ENCODE measurements around the gene ARHGEF10L.
"Not testable (repeated sequence)": the region's sequence is repeated elsewhere in the genome, so short reads cannot be mapped to it uniquely, and the experiment has no call there.

ARHGEF10L gene

DNA sequence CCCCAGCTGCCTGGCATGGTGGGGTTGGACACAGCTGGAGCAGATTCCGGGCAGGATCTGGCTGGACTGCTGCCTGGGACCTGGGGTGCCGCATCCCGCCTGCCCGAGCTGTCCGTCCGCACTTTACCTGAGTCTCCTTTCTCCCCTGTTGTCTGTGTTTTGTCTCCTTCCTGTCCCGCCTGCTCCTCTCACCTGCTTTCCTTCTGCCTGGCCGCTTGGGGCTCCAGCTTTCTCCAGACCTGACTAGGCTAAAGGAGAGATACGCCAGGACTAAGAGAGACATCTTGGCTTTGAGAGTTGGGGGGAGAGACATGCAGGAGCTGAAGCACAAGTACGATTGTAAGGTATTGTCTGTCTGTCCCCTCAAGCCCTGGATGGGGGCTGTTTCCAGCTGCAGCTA is 73.3 kb downstream of the ARHGEF10L start:
- no peak for DNase-seq (ENCODE audit: low read depth, low spot score)

DNA sequence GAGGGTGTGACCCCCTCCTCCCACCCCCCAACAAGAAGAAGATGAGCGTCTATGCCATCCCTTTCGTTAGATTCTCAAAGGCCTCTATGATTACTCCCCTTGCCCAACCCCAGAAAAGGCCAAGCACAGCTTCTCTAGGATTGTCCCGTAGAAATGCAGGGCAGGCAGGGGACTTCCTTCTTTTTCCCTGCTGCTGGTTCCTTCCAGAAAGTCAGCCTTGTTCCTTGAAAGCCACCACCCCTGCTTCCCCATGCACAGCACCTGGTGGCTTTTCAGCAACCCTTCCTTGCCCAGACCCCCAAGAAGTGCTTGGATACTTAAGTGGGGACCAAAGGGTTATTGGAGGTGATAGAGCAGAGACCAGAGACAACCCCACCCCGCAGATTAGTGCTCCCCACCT is 75.1 kb downstream of the ARHGEF10L start:
- no peak for DNase-seq (ENCODE audit: low read depth, low spot score)

DNA sequence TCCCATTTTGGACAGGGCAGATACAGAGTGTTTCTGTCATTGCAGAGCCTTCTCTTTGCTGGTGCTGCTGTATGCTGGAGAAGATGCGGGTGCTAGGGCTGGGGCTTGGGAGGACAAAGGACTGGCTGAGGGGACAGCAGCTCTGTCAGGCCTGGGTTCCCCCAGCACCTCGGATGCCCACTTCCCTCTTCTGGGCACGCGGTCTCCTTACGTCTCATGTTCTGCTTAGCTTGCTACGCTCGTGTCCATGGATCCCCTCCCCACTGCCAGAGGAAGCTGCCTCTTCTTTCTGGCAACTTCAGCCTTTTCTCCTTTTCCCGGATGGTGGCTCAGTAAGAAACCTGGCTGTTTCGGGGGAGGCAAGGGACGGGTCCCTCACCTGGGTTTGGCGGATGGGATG is 75.7 kb downstream of the ARHGEF10L start:
- no peak for DNase-seq (ENCODE audit: low read depth, low spot score)

DNA sequence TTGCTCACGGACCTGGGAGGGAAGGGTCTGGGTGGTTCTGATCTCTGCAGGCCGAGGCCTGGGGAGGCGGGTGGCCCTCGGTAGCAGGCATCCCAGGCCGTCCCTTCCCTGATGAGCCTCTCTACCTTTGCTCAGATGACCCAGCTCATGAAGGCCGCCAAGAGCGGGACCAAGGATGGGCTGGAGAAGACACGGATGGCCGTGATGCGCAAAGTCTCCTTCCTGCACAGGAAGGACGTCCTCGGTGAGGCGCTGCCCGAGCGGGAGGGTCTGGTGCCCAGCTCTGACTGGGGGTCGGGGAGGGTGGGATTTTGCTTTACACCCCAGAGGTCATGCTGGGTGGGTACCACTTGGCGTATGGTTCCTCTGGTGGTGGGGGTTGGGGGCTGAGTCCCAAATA is 76.5 kb downstream of the ARHGEF10L start:
- DNase-seq (ENCODE audit: low read depth, low spot score): no peak

DNA sequence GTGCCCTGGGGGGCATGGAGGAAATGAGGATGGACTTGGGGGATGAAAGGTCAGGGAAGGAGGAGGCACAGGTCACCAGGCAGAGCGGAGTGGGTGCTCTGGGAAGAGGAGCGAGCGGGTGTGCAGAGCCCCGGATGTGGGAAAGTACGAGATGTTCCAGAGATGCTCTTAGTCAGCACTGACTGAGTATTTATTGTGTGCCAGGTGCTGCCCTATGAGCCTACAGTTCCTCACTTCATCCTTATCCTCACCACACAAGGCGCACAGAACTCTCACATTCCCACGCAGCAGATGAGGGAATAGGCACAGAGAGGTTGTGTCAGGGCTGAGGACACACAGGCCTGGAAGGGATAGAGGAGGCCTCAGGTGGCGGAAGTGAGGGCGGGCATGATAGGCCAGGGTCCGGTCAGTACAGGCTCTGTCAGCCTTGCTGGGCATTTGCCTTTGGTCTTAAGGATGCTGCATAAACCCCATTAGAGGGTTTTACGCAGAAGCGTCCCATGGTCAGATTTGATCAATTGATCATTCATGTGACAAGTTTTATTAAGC is 77.3 kb downstream of the ARHGEF10L start:
- DNase-seq (ENCODE audit: low read depth, low spot score): no peak

DNA sequence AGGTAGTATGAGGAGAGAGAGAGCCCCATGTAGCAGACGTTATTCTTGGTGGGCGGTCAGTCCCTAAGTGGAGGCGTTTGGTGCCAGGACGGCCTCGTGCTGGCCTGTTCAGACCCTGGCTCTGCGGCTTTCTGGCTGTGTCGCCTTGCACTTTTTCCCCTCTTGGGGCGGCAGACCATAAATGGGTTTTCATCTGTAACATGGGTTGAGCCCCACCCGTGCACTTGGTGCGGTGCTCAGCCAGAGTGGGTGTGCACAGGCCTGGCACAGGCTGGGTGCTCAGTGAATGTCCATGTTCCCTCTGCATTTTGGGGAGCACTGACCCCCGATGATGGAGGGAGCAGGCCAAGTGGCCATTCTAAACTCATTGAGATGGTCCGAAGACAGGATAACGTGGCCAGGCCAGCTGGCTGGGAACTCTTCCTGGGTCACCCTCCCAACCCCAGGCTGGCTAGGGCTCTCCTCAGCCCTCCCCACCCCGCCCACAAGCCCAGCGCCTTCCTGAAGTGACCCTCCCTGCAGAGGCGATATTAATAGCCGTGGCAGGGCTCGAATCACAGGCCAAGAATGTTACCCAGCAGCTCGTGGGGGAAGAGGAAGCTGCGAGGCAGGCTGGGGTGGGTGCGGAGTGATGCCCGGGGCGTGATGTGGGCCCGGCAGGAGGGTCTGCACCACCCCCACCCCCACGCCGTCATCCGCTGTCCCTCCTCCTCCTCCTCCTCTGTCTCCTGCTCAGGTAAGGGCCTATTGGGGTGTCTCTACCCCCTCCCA is 78.5 kb downstream of the ARHGEF10L start:
- DNase-seq (ENCODE audit: low read depth, low spot score): no peak

DNA sequence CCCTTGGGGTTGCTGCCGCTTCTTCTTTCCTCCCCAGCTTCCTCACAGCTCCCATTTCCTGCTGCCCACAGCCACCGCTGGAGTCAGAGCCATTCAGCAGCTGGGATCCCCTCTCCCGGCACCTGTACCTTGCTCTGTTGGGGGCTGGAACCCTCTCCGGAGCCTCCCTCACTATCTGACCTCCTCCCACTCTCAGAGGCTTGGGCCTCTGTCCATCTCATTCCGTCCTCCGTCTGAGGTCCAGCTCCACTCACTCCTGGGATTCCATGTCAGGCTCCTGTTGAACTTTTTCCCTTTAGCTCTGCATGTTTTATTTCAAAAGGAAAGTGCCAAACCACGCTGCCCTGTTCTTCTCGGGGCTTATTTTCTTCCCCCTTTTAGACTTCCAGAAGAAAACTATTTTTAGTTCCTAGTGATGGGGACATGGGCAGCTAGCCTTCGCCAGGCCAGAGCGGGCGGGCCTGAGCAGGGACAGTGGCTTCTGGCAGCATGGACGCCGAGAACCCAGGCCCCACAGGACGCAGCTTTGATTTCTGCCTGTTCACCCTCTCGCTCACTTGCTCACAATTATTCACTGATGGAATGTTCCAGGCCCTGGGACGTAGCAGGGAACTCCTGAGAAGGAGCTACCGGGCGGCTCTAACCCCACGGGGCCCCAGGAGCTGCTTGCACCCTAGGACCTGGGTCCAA is 79.2 kb downstream of the ARHGEF10L start:
- no peak for DNase-seq (ENCODE audit: low read depth, low spot score)

DNA sequence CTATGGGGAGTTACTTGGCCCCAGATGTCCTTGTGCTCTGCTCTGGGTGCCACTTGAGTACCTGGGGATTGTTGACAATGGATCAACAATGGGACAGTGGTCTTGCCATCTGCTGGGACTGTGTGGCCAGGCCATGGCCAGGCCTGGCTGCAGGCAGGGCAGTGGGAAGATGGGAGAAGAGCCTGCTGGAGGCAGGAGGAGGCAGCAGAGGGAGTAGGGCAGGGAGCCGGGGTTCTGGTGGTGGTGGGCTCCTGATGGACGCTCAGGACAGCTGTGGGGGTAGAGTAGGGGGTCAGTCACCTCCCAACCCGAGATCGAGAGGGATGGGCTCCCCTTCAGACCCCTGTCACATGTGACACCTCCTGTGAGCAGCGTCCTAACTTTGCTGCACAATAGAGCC is 81.0 kb downstream of the ARHGEF10L start:
- DNase-seq (ENCODE audit: low read depth, low spot score): no peak

DNA sequence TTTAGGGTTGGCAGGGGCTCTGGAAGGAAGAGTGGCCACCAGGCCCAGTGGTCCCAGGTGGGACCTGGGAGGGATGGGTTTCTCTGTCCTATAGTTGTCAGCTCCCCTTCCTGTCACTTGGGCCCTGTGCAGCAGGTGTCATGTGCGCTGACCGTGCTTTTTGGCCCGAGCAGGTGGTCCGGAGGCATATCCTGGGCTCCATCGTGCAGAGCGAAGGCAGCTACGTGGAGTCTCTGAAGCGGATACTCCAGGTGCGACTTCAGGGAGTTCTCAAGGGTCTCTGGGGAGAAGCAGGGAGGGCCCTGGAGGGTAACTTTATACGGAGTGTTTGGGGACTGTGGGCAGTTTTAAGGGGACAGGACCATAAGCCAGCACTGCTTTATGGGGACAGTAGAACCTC is 82.2 kb downstream of the ARHGEF10L start:
- no peak for DNase-seq (ENCODE audit: low read depth, low spot score)

DNA sequence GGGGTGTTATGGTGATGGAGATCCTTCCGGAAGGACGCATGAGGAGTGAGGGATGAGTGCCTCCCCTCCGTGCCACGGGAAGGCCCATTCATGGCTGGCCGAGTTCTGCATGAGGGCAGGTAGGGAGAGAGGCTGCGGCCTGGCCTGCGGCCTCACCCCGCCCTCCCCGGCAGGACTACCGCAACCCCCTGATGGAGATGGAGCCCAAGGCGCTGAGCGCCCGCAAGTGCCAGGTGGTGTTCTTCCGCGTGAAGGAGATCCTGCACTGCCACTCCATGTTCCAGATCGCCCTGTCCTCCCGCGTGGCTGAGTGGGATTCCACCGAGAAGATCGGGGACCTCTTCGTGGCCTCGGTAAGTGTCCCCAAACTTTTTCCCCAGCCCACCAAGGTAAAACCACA is 83.3 kb downstream of the ARHGEF10L start:
- no peak for DNase-seq (ENCODE audit: low read depth, low spot score)

DNA sequence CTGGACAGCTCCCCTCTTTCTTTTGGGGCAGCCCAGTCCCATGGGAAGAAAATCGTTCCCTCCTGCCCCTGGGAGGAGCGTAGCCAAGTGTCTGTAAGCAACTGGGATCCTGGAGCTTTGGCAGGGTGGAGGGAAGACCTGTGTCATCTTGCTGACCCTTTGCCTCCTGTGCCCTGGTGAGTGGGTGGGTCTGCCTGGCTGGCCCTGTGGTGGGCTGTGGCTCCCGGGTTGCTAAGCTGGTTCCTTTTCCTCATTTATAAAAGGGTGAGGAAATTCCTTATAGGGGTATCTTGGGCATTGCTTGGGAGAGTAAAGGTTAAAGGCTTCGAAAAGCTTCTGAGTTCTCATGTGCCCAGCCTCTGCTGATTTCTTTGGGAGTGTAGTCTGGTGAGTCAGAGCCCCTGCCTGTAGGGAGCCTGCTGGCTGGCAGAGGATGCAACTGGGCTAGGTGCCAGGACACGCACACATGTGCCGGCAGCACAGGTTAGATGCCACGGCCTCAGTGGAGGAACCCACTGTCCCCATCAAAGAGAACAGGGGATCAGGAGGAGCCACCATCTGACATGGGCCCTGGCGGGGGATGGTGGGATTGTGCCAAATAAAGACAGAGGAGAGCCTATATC is 85.2 kb downstream of the ARHGEF10L start:
- DNase-seq (ENCODE audit: low read depth, low spot score): no peak

DNA sequence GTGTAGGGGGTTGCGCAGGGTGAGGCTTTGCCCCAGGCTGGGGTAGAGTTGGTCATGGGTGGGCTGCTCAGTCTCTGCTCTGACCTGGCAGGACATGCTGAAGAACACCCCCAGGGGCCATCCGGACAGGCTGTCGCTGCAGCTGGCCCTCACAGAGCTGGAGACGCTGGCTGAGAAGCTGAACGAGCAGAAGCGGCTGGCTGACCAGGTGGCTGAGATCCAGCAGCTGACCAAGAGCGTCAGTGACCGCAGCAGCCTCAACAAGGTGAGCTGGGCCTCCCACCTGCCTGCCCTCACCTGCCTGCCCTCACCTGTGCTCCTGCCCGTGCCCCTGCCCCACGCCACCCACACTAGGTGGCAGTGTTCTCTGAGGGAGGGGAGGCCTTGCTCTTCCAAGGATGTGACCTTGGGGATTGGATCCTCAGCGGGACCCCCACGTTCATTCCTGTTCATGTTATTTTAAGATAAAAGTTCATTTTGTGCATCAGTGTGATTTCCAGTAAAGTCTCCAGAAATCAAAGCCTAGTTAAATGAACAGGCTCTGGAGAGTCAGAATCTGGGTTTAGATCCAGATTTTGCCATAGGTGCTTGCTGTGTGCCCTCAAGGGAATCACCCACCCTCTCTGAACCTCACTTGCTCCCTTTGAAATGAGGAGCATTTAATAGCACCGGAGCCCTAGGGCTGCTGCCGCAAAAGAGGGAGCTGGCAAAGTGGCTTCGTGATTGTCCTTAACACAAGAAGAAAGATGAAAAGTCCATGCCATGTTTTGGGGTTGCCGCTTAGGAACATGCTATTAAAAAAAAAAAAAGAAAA is 87.9 kb downstream of the ARHGEF10L start:
- DNase-seq (ENCODE audit: low read depth, low spot score): no peak

DNA sequence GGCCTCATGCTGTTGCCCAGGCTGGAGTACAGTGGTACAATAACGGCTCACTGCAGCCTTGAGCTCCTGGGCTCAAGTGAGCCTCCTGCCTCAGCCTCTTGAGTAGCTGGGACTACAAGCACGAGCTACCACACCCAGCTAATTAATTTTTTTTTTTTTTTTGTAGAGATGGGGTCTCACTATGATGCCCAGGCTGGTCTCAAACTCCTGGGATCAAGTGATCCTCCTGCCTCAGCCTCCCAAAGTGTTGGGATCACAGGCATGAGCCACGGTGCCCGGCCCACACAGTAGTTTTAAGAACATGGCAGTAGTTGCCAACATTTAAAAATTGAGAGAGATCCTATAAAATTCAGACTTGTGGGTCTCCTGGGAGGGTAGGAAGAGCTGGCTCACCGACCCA is 89.5 kb downstream of the ARHGEF10L start:
- not testable (repeated sequence) for DNase-seq (ENCODE audit: low read depth, low spot score)

DNA sequence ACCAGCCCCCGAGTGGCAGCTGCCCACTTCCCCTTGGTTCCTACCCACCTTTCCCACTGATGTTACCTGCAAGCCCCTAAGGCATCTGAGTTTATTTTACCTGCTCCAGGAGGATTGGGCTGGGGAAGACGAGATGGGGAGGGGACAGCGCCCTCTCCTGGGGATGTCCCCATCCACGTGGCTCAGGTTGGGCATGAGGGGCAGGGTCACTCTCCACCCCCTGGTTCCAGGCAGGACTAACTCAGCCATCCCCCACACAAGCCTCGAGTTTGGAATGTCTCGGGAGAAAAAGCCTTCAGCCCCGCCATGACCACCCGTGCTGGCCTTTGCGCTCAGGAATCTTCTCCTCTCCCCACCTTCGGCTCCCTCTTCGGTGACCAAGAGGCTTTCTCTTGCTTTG is 90.0 kb downstream of the ARHGEF10L start:
- DNase-seq (ENCODE audit: low read depth, low spot score): peak; percentile 25

DNA sequence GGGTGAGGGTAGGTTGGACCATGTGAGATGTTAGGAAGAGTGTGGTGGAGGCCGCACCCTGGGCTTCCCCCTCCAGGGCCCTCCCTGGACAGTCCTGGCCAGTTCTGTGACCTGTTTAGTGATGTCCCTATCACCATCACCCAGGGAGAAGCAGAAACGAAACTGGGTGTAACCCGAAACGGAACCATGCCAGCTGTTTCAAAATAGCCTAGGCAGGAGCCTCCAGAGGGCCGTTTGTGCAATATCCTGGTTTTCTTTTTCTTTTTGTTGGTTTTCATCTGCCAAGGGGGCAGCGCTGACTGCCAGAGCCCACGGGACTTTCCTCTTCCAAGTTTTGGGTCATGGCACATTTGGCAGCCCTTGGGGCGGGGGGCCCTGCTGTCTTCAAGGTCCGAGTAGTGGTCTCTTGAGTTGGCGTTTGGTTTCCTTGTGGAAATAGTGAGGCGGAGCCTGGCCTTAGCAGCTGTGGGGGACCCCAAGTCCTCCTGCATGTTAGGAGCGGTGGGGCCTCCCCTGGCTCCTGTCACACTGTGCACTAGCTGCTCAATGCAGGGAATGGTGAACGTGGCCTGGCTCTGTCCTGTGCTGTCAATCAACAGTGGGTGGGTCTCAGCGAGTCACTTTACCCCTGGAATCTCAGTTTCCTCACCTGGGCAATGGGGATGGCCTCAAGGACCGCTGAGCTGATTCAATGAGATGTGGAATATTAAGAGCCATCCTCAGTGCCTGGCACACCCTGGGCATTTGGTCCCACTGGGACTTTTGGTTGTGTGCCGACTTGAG is 90.7 kb downstream of the ARHGEF10L start:
- DNase-seq (ENCODE audit: low read depth, low spot score): no peak

DNA sequence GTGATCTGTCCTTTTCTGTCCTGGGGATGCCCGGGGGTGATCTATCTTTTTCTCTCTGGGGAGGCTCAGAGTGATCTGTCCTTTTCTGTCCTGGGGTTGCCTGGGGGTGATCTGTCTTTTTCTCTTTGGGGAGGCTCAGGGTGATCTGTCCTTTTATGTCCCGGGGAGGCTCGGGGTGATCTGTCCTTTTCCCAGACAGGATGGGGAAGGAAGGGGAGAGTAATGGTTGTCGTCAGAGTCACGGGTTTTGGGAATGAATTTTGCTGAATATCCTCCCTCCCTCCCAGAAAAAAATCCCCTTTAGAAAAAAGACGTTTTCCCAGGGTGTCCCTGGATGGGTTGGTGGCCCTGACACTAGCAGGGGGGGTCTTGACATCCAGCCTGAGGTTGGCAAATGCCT is 91.5 kb downstream of the ARHGEF10L start:
- no peak for DNase-seq (ENCODE audit: low read depth, low spot score)

DNA sequence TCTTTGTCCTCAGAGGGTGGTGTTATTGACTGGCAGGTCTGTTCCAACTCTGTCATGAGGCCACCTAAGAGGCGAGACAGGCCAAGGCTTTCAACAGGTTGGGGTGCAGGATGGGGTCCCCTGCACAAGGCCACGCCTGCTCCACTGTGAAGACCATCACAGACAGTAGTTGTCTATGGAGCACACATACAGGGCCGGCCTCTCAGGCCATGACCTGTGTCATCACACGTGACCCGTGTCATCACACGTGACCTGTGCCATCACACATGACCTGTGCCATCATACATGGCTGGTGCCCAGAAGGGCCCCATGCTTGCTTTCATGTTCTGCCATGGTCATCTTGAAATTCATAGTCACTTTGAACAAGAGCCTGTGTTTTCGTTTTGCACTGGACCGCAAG is 91.9 kb downstream of the ARHGEF10L start:
- DNase-seq (ENCODE audit: low read depth, low spot score): no peak

DNA sequence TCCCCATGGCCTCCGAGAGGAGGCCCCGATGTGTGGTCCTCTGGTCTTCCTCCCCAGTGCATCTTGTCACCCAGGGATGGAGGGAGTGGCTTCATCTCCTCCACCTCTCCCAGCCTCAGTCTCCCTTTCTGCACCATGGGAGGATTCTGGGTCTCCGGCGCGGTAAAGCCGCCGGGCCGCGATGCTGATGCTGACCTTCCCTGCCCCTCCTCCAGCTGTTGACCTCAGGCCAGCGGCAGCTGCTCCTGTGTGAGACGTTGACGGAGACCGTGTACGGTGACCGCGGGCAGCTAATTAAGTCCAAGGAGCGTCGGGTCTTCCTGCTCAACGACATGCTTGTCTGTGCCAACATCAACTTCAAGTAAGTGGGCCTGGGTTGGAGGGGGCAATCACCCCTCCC is 92.6 kb downstream of the ARHGEF10L start:
- no peak for DNase-seq (ENCODE audit: low read depth, low spot score)

DNA sequence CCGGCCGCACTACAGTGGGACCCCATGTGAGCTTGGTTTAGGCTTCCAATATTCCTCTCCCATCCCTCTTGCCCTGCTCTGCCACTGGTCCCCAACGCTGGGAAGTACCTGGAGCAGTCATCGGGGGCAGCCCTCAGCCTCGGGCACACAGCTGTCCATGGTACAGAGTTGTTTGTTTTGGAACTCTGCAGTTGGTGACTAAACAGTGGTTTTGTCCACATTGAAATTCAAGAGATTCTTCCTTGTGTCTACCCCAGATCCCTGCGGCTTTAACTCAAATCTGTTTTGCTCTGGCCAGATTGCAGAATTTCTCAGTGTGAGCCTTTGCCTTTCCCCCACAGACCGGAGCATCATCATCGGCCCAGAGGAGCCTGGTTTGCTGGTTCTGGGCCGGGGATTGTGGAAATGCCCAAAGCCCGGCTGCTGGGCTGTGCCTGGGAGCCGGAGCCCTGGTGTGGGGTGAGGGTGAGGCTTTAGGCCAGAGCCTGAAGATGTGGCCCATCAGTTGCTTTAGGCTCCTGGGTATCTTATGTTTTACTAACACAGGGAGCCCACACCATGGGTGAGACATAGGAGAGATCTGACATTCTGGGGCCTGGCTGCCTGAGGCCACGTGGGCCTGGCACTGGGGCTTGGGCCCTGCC is 93.2 kb downstream of the ARHGEF10L start:
- no peak for DNase-seq (ENCODE audit: low read depth, low spot score)

DNA sequence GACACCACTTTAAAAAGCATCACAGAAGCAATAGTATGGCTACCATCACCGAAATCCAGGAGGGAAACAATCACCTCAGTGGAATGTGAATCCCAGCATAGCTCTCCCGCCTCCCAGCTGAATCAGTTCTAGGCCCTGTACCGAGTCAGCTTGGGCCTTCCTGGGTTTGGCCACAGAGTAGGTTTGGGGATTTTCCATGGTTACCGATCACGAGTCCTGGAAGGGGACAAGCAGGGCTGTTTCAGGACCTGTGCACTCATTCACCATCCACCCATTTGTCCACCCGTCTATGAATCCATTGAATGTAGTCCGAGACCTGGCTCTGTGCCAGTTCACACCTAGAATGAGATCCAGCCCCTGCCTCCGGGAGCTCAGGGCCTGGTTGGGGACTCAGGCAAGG is 94.2 kb downstream of the ARHGEF10L start:
- DNase-seq (ENCODE audit: low read depth, low spot score): no peak

DNA sequence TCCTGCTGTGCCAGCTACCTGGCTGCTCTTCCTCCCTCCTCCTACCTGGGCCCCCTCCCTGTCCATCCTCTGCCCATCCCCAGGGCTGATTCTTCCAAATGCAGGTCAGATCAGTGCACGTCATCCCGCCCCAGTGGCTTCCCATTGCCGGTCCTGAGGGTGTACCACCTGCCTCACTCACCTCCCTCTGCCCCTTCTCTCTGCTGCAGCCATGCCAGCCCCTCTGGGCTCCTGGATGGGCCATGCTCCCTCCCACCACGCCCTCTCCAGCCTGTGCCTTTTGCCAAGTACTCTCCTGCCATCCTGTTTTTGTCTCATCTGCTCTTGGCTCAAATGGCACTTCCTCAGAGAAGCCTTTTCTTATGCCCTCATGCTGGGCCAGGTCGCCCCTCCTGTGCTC is 95.8 kb downstream of the ARHGEF10L start:
- no peak for DNase-seq (ENCODE audit: low read depth, low spot score)

Data from iPS DF 19.7 (cell line).